IPS-18c (cell line): ENCODE data around the gene FAM209A.
"Not testable (repeated sequence)": the region's sequence is repeated elsewhere in the genome, so short reads cannot be mapped to it uniquely, and the experiment has no call there.

Experiments
- H3K4me3 ChIP-seq: 2 replicates; pipeline ENCODE4 v1.7.0; 2013; ENCODE audit warnings: low read depth, mild to moderate bottlenecking, low read length, moderate library complexity; ENCODE audit not compliant: insufficient read depth
- H3K9me3 ChIP-seq: one replicate; pipeline ENCODE4 v1.6.1; 2013; ENCODE audit warnings: mild to moderate bottlenecking, low read length, moderate library complexity; ENCODE audit not compliant: control insufficient read depth, insufficient read depth

Gene FAM209A, protein sequence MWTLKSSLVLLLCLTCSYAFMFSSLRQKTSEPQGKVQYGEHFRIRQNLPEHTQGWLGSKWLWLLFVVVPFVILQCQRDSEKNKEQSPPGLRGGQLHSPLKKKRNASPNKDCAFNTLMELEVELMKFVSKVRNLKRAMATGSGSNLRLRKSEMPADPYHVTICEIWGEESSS

DNA sequence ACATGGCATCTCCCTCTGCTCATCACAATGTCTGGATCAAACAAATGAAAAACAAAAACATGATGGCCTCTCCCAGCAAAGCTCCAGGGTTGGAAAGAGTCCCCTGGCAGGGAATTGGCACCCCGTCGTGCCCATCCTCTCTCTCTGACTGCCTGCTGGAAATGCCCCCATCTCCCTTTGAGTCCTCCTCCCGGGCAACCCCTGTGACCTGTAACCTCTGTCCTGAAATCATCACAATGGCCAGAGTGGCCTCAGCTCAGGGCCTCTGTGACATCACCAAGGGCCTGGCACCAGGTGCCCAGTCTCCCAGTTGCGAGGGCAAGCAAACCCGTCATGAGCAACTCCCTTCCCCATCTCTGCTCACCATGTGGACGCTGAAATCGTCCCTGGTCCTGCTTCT, at the start of gene FAM209A:
FAM209A (plus strand) TSS at position 301 of the 400 bp plus-strand sequence; CDS start at position 366, 65 bp downstream.
- not testable (repeated sequence) for H3K4me3 ChIP-seq, H3K9me3 ChIP-seq

DNA sequence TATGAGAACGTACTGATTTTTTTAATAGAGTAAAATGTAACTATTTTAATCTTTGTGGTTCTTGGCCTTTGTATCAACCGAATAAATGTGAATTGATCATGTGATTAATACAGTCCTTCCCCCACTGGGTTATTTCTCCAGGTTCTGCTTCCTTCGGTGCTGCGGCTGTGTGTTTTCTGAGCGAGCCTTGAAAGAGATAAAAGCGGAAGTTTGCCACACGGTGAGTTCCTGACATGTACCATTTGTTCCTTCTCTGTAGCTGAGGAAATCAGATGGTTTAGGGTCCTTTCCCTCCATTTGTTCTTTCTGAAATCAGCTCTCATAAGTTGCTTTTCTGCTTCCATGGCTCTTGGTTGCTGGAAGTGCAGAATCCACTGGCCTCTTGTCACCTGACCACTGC, 40.6 kb upstream of the FAM209A start:
- Histone ChIP-seq H3K4me3 (no peak overlapping the region), H3K9me3 (no peaks in the 10 kb centered on the region)

DNA sequence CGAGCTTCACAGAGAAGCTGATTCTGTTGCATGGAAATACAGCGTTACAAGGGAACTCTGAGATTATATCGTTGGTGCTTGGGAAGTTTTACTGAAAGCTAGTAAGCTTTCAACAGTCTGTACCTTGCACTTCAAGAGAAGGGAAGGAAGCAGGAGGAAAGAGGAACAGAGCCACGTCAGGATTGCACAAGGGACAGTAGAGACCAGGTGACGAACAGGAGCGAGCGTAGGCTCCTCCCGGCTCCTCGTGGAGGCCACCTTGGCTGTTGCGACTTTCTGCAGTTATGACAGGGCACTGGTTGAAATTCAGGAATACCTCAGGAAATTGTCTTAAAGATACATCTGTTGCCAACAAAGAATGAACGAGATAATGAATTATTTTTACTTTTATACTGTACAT, 37.3 kb upstream of the FAM209A start:
- H3K9me3 ChIP-seq = no peaks in the 10 kb centered on the region
- H3K4me3 ChIP-seq = no peak overlapping the region

DNA sequence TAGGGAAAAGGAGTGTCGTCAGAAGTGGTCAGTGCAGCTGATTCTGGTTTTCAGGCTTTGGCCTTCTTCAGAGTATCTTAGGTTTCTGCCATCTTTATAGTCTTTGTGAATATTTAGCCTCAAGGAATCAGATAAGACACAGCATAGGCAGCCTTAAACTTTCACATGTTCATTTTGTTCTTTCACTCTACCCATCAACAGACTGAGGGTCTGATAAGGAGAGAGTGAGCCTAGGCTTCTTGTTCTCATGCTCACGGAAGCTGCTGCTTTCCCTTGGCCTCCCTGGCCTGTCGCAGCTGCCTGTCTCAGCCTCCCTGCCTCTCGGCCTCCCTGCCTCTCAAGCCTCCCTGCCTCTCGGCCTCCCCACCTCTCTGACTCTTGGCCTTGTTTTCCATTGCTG, 36.0 kb upstream of the FAM209A start:
- H3K9me3 ChIP-seq = no peaks in the 10 kb centered on the region
- no peak overlapping the region for H3K4me3 ChIP-seq

DNA sequence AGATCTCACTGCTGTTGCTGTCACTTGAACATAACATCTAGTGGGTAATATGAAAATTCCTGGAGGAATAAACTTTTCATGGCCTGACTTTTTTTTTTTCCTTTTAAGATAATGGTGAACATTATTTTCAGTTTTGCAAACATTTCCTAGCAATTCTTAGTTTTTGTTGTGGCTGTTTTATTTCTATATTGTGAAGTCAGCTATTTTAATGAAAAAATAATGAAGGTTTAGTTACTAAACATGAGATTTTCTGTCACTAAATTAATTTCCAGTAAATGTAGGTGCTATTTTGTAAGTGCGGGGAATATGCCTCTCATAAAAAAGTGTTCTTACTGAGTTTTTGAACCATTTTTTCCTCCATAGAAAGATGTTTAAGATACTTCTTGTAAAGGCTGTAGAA, 23.4 kb upstream of the FAM209A start:
- Histone ChIP-seq H3K9me3 (no peaks in the 10 kb centered on the region), H3K4me3 (no peak overlapping the region)

DNA sequence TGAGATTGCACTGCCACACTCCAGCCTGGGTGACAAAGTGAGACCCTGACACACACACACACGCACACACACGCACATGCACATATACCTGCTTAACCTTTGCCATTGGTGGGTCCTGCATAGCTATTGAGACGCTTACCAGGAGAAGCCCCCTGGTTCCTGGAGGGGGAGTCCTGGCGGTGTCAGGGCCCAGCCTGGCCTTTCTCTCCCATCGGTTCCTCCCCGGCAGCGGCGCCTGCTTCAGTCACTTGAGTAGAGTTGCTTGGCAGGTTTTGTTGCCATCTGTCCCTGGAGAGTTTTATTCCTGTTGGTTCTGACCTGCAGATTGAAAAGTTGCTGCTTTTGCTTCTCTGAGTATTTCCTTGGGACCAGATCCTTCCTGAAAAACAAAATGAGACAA, 20.6 kb upstream of the FAM209A start:
- no peaks in the 10 kb centered on the region for H3K9me3 ChIP-seq
- no peak overlapping the region for H3K4me3 ChIP-seq

DNA sequence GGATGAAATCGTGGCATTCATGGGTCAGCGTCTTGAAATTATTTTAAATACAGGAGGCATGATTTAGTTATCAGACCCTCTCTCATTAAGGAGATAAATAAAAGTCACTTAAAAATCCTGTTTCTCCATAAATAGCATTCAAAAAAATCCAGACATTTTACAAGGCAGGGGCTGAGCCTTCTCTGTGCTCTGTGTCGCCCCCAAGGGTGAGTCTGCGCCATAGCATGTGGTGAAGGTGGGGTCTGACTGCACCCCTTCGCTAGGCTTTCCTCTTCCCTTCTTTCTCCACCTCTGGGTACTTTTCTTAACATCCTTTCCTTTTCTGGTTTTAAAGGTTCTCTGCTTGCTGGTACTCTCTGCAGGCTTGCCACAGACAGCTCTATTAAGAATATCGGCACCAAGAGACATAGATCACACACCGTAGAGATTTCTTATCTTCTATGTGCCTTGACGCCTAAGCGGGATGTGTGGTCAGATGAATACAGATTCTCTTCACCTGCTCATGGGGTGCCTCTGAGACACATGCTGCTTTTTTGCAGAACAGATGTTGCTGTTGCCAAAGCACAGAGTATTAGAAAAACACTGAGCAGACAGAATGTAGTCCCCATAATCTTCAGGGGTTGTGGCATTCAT, 20.1 kb upstream of the FAM209A start:
- Histone ChIP-seq H3K9me3 (no peaks in the 10 kb centered on the region), H3K4me3 (no peak overlapping the region)

DNA sequence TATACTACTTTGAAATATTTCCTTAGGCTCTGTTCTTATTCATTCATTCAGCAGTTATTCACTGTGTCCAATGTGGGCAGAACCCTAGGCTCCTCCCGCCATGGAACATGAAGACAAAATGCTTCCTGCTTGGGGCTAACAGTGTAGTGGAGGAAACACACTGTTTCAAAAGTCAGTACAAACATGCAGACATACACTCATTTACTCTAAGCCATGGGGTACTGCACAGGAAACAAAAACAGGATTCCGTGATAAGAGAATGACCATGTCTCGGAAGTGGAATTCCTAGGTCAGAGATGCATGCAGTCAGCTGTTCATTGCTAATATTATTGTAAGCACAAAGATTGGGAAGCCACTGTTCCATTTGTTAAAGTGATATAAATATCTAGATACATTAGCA, 18.4 kb upstream of the FAM209A start:
- Histone ChIP-seq H3K9me3 (no peaks in the 10 kb centered on the region), H3K4me3 (no peak overlapping the region)

DNA sequence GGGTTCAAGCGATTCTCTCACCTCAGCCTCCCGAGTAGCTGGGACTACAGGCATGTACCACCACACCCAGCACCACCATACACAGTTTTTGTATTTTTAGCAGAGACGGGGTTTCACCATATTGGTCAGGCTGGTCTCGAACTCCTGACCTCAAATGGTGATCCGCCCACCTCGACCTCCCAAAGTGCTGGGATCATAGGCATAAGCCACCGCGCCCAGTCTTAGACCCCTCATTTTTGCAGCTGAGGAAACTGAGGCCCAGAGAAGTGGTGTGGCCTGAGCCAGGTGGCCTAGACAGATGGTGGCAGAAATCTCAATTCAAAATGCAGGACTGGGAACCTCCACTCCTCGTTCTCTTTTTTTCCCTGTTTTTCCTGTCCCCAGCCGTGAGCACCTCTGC, 12.6 kb upstream of the FAM209A start:
- Histone ChIP-seq H3K9me3 (no peaks in the 10 kb centered on the region), H3K4me3 (no peak overlapping the region)

DNA sequence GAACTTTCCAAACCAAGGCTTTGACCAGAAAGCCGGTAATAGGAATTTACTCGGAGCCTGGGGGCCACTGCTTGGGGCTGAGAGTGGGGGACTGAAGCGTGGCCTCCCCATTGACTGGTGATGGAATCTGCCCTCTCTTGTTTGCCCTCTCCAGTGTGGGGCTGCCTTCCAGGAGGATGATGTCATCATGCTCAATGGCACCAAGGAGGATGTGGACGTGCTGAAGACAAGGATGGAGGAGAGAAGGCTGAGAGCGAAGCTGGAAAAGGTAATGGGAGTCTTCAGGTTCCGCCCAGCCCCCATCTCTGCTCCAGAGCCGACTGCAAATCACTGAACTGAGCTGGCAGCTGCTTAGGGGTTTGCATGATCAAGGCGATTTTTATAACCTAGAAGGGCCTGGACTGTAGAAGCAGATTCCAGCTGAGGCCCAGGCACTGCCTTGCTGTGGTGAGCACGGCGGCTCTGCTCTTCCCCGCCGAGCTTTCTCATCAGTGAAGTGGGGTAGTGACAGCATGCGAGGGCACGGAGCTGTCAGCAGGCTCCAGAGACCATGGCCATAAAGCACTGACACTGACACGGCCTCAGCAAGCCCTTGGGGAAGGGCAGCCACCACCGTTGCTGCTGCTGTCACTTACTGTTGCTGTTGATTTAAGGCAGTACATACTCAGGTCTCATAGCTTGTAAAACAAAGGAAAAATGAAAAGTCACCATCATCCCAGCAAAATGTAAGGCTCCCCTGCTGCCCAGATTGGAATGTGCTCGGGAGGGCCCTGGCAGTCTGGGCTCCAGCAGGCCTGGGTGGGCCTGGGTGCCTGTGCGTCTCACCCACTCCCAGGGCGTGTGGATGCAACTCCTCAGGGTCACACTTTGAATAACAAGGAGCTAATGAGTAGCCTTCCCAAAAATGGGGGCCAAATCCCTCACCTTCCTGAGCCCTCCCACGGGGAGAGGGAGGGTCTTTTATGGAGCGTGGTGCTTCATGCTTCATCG, 11.1 kb upstream of the FAM209A start:
- Histone ChIP-seq H3K9me3 (no peaks in the 10 kb centered on the region), H3K4me3 (no peak overlapping the region)

DNA sequence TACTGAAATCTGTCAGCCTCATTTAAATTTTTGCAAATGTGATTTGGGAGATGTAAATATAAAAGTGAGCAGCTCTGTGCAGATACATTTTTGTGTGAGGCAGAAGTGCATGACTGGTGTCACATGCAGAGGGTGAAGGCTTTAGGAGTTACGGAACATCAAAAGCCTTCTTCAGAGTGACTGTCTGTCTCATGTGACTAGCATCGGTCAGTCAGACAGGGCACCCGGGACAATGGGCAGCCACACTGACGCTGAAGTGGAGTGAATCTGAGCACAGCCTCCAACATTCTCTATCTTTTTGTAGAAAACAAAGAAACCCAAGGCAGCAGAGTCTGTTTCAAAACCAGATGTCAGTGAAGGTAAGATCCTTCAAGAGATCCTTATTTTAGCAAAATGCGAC, 7.9 kb upstream of the FAM209A start:
- H3K4me3 ChIP-seq = no peak overlapping the region
- H3K9me3 ChIP-seq = peaks cover 9% of the 10 kb centered on the region

DNA sequence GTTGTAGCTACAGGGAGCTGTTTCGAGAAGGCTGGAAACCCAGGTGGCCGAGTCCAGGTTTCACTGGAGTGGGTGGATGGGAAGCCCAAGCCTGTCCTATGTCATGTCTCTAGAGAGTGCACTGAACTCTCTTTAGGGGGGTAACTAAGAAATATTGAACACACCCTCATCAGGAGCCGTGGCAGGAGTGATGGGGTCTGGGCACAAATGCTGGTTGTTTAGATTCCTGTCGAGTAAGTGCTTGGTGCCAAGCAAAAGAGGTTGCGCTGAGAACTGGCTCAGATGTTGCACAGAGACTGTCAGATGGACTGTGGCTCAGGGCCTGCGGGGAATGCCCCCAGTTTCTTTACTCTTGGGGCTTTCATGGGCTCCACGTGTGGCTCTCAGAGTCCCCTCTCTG, 7.3 kb upstream of the FAM209A start:
- H3K9me3 ChIP-seq = peaks cover 9% of the 10 kb centered on the region

DNA sequence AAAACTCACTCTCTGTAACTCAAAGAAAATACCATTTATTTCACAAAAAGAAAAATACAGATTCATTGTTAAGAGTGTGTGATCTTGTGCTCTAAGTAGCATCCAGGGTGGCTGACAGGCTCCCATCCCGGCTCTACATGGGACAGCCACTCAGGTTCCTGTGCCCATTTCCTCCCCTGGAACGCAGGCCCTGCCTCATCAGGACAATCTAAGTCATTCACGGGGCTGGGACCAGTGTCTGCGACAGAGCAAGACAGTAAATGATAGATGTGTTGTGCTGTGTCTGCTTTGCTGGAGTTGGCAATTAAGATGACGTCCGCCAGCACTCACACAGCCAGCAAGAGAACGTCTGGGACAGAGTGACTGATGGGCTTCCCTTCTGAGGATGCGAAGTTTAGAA, 6.9 kb upstream of the FAM209A start:
- peaks cover 9% of the 10 kb centered on the region for H3K9me3 ChIP-seq
- H3K4me3 ChIP-seq = no peak overlapping the region

More for the DNA sequence above, 7.3 kb upstream of the FAM209A start:
- H3K4me3 ChIP-seq = no peak overlapping the region

DNA sequence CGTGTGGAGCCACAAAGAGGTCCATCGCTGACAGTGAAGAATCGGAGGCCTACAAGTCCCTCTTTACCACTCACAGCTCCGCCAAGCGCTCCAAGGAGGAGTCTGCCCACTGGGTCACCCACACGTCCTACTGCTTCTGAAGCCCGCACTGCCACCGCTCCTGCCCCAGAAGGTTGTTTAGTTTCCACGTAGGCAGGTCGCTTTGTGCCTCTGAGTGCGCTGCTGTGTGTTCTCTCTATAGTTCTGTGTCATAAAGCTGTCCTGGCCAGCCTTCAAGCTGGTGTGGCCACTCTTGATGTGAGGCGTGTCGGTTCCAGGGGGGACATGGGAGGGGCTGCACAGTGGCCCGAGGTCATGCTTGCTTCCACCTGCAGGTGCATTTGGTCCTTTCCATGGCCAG, 6.4 kb upstream of the FAM209A start:
- H3K9me3 ChIP-seq = peaks cover 9% of the 10 kb centered on the region
- H3K4me3 ChIP-seq = no peak overlapping the region

DNA sequence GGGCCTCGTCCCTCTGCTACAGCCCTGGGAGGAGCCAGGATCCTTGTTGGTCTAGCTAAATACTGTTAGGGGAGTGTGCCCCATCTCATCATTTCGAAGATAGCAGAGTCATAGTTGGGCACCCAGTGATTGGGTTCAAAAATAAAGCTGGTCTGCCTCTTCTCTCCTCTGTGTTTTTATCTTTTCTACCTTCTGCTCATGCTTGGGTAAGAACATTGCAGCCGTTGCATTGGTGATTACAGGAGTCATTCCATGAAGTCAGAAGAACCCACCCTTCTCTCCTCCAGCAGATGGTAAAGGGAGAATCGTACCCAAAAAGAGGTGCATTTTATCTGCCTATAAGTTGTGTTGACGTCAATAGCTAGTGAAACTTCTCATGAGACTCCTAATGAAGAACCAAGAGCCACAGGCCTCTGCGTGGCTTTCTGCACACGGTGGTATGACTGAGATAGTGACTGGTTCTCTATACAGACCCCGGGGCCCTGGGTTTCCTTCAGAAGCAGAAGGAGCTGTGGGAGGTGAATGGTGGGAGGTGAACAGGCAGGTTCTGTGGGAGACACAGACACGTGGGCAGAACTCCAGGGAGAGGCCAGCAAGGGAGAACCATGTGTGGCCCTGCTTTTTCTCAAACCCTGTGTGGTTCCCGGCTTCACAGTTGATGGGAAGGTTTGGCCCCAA, 5.7 kb upstream of the FAM209A start:
- Histone ChIP-seq H3K4me3 (no peak overlapping the region), H3K9me3 (peaks cover 9% of the 10 kb centered on the region)

DNA sequence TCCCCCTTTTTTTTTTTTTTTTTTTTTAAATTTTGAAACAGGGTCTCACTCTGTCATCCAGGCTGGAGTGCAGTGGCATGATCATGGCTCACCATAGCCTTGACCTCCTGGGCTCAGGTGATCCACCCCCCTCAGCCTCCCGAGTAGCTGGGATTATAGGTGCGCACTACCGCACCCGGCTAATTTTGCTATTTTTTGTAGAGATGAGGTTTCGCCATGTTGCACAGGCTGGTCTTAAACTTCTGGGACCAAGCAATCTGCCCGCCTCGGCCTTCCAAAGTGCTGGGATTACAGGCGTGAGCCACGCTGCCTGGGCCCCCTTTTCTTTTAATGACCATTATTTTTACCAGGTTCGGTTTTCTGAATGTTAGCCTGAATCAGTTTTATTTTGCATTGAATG, 5.0 kb upstream of the FAM209A start:
- peaks cover 9% of the 10 kb centered on the region for H3K9me3 ChIP-seq

DNA sequence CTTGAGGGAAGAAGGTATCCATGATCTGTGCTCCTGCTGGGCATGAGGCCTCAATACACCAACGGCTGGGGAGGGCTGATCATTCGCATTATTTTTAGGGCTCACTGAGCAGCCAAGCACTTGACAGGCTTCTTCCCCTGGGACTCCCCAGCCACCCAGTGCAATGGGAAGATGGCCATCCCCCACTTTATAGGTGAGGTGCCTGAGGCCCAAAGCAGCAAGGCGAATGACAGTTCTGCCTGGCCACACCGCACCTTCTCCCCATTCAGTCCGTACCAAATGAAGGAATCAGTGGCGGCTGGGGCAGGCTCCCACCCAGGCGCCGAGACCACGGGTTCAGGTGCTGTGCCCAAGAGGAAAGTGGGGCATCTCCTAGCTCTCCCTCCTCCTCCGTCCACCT, 4.4 kb upstream of the FAM209A start:
- peaks cover 9% of the 10 kb centered on the region for H3K9me3 ChIP-seq

More for the DNA sequence above, 5.0 kb upstream of the FAM209A start:
- H3K4me3 ChIP-seq = no peak overlapping the region

More for the DNA sequence above, 4.4 kb upstream of the FAM209A start:
- no peak overlapping the region for H3K4me3 ChIP-seq
